HG03108 (cell line): ENCODE results near the gene GAGE12H.
"Not testable (repeated sequence)": the region's sequence is repeated elsewhere in the genome, so short reads cannot be mapped to it uniquely, and the experiment has no call there.

Source experiments
- ATAC-seq: cut with Tn5 transposase; IDR thresholded peaks from one replicate; pipeline ENCODE4 v1.9.1; 2021; ENCODE audit warnings: moderate library complexity; ENCODE audit not compliant: unreplicated experiment

The GAGE12H gene, protein sequence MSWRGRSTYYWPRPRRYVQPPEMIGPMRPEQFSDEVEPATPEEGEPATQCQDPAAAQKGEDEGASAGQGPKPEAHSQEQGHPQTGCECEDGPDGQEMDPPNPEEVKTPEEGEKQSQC

GRCh38 chrX:49579649-49580048 lies at the start of gene GAGE12H:
Gene GAGE12H (plus strand): TSS chrX:49579949. CDS start chrX:49581104, 1,155 bp downstream.
- not testable (repeated sequence) for ATAC-seq

GRCh38 chrX:49531877-49532276 lies 47.9 kb upstream of the GAGE12H start, which contains the start of gene GAGE12C:
Gene GAGE12C (plus strand): TSS chrX:49532177. CDS start chrX:49533332, 1,155 bp downstream.
- not testable (repeated sequence) for ATAC-seq

DNA sequence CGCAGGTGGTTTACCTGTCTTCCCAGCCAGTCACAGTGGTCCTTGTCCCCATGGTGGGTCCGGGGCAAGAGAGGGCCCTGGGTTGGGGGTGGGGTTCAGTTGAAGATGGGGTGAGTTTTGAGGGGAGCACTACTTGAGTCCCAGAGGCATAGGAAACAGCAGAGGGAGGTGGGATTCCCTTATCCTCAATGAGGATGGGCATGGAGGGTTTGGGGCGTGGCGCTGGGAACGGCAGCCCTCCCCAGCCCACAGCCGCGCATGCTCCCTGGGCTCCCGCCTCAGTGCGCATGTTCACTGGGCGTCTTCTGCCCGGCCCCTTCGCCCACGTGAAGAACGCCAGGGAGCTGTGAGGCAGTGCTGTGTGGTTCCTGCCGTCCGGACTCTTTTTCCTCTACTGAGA lies 38.3 kb upstream of the GAGE12H start, which contains the start of gene GAGE12D:
Gene GAGE12D (plus strand): TSS at position 301 of the 400 bp plus-strand sequence. CDS start 1,155 bp downstream, outside the sequence.
- not testable (repeated sequence) for ATAC-seq

- not testable (repeated sequence) for ATAC-seq
Measured at GRCh38 chrX:49550989-49551388, 28.8 kb upstream of the GAGE12H start, which contains the start of gene GAGE12E. Gene GAGE12E (plus strand): TSS chrX:49551289. CDS start chrX:49552444, 1,155 bp downstream.

DNA sequence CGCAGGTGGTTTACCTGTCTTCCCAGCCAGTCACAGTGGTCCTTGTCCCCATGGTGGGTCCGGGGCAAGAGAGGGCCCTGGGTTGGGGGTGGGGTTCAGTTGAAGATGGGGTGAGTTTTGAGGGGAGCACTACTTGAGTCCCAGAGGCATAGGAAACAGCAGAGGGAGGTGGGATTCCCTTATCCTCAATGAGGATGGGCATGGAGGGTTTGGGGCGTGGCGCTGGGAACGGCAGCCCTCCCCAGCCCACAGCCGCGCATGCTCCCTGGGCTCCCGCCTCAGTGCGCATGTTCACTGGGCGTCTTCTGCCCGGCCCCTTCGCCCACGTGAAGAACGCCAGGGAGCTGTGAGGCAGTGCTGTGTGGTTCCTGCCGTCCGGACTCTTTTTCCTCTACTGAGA lies 19.2 kb upstream of the GAGE12H start, which contains the start of gene GAGE12F:
Gene GAGE12F (plus strand): TSS at position 301 of the 400 bp plus-strand sequence. CDS start 1,155 bp downstream, outside the sequence.
- ATAC-seq = not testable (repeated sequence)

DNA sequence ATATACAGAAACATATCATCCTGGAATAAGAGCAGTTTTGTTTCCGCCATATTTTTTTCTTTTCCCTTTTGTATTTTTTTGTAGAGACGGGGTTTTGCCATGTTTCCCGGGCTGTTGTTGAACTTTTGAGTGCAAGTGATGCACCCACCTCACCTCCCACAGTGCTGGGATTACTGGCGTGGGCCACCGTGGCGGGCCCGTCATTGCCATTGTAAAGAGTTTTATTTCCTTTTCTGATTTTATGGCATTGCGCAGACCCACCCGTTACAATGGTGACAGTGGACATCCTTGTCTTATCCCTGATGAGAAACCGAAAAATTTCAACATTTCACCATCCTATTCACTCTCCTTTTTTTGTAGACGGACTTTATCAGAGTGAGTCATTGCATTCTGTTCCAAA lies 11.0 kb upstream of the GAGE12H start:
- not testable (repeated sequence) for ATAC-seq

- not testable (repeated sequence) for ATAC-seq
Measured at GRCh38 chrX:49569152-49569551, 10.6 kb upstream of the GAGE12H start.

GRCh38 chrX:49570100-49570499 lies 9.6 kb upstream of the GAGE12H start, which contains the start of gene GAGE12G:
Gene GAGE12G (plus strand): TSS chrX:49570400. CDS start chrX:49571555, 1,155 bp downstream.
- not testable (repeated sequence) for ATAC-seq

DNA sequence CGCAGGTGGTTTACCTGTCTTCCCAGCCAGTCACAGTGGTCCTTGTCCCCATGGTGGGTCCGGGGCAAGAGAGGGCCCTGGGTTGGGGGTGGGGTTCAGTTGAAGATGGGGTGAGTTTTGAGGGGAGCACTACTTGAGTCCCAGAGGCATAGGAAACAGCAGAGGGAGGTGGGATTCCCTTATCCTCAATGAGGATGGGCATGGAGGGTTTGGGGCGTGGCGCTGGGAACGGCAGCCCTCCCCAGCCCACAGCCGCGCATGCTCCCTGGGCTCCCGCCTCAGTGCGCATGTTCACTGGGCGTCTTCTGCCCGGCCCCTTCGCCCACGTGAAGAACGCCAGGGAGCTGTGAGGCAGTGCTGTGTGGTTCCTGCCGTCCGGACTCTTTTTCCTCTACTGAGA lies 9.4 kb downstream of the GAGE12H start, which contains the start of gene GAGE2A:
Gene GAGE2A (plus strand): TSS at position 301 of the 400 bp plus-strand sequence. CDS start 1,155 bp downstream, outside the sequence.
- not testable (repeated sequence) for ATAC-seq

DNA sequence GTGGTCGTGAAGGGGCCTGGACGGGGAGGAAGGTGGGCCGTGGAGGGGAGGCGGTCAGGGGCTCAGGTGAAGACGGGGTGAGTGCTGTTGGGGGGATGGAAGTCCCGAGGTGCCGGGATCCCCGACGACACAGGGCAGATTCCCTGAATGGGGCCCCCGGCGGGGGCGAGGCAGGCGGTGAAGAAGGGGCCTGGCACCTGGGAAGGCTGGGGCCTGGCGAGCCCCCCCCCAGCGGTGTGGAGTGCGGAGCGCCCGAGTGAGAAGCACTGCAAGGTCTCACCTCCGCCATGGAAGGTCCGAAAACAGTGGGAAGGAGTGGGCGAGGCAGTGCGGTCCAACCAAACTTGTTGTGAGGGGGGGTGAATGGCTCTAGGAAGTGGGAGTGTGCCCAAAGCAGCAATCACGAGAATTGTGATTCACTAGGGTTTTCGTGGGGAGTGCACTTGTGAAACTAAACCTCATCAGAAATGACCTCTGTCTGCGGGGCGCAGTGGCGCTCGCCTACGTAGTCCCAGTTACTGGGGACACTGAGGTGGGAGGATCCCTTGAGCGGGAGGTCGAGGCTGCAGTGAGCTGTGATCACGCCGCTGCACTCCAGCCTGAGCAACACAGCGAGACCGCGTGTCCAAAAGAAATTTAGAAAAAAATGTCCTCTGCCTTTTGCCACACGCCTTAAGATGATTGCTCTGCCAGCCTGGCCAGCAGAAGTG lies 10.2 kb downstream of the GAGE12H start:
- not testable (repeated sequence) for ATAC-seq

GRCh38 chrX:49590488-49590887 lies 10.7 kb downstream of the GAGE12H start:
- ATAC-seq = not testable (repeated sequence)

- ATAC-seq = not testable (repeated sequence)
Measured at GRCh38 chrX:49598720-49599119, 19.0 kb downstream of the GAGE12H start, which contains the start of gene GAGE1. Gene GAGE1 (plus strand): TSS chrX:49599020. CDS start chrX:49600175, 1,155 bp downstream.

DNA sequence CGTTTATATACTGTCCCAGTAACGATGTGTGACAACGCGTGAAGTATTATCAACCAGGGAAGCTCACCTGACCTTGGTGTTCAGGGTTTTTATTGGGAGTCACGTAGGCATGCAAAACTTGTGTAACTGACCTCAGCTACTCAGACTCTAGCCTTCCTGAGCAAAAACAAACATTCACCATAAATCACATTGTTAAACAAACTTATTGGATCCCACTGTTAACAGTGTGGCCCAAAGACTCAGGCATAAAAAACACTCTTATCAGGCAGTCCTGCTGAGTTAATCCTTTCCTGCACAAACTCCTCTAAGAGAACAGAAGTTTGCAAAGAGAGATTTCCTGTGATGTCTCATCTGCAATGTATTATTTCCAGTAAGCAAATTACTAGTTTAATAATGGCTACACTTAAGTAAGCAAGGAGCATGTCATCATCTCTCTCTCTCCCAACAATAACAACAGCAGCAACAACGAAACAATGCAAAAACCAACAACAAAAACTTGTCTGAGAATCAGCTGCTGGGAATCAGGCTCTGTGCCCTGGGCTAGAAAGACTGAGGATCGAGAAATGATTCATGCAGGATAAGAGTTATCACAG lies 31.1 kb downstream of the GAGE12H start:
- no peak for ATAC-seq

GRCh38 chrX:49618574-49618973 lies 38.8 kb downstream of the GAGE12H start:
- no peak for ATAC-seq

DNA sequence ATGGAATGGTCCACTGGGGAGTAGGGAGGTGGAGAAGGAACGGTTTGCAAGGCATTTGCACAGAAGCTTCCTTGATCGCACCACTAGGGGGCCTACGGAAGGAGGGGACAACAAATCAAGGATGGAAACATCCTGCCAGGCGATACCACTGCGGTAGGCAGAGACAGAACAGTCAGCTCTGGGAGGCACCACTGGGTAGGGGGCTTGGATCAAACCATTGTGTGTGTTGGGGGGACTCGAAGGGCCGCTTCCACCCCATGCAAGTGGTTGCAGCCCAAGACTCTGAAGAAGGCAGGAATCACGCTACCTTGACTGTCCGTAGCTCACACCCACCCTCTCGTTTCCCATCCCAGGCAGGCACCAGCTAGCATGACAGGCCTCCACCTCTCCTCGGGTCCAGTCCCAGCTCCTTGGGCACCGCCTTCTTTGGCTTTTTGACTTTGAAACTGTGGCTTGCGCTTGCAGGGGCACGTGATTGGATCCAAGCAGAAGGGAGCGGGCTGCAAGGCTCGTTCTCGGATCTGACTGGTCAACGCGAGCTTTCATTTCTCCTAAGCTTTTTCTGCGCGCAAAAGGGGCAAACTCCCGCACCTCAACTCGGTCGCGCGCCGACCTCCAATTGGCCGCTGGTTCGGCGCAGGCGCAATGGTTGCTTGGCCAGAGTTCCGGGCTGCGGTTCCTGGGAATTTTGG lies 47.5 kb downstream of the GAGE12H start:
- ATAC-seq = no peak
